ENCODE data around the gene NTRK1.

NTRK1 gene

GRCh38 chr1:156892190-156893047, 31.8 kb downstream of the NTRK1 start (continued):
- TF ChIP-seq ZNF302 (tag by site-specific recombination; IDR thresholded peaks at IDR 0.05; ENCODE audit: low read depth) (no peak), ZNF214 (tag by site-specific recombination; IDR thresholded peaks at IDR 0.05; ENCODE audit: borderline replicate concordance) (no peak)

- Histone ChIP-seq H3K4me3 (ENCODE audit: low read depth, low read length) (no peak within 1 kb of the TSS), H3K4me1 (ENCODE audit: control insufficient read depth, insufficient read depth, low read length) (no peaks in the 10 kb centered on the region), H3K36me3 (ENCODE audit: control insufficient read depth in 2 of 2, insufficient read depth in 1 of 2, low read length in 2 of 2) (no peaks in the 10 kb centered on the region), H3K9me3 (ENCODE audit: control insufficient read depth, insufficient read depth, low read depth, low read length) (no peaks in the 10 kb centered on the region), H3K27ac (ENCODE audit: extremely low read depth, low read depth, low read length) (no peak within 1 kb of the TSS)
- TF ChIP-seq HOXD13 (CRISPR knock-in tag; IDR thresholded peaks at IDR 0.05; ENCODE audit: borderline replicate concordance), result no peak
- TF ChIP-seq ATF2 (tag by site-specific recombination; IDR thresholded peaks at IDR 0.05; ENCODE audit: low read depth), result no peak
- no peak for TF ChIP-seq BCL11A (tag by site-specific recombination; IDR thresholded peaks at IDR 0.05; ENCODE audit: low read depth)
- ChIA-PET POLR2A (no interaction called here), CTCF (interaction anchor here (0.6 to 10.2 kb wide), 13 partner anchors 12 to 263 kb away, joined by 3 to 199 read pairs (median 17); partner anchors contain the start of genes INSRR, ISG20L2, LRRC71 and METTL25B)
Measured at GRCh38 chr1:156893048-156893953, 32.6 kb downstream of the NTRK1 start, which contains the start of gene PEAR1. TSS of gene PEAR1 (plus strand) at chr1:156893718. CDS start at chr1:156903927, 10,209 bp downstream.

GRCh38 chr1:156894001-156894400, 33.3 kb downstream of the NTRK1 start:
- ChIA-PET POLR2A (interaction anchor here (0.6 to 1.2 kb wide), 2 partner anchors 72 to 168 kb away, joined by 3 to 6 read pairs; no protein-coding TSS in a partner anchor), CTCF (interaction anchor here (0.9 to 10.2 kb wide), 8 partner anchors 17 to 203 kb away, joined by 4 to 136 read pairs (median 6); no protein-coding TSS in a partner anchor)
- H3K4me3 ChIP-seq (ENCODE audit: low read depth, low read length), result no peak overlapping the region
- TF ChIP-seq ZNF514 (tag by site-specific recombination; IDR thresholded peaks at IDR 0.05) (no peak), ZNF48 (tag by site-specific recombination; IDR thresholded peaks at IDR 0.05) (no peak), HOXD13 (CRISPR knock-in tag; IDR thresholded peaks at IDR 0.05; ENCODE audit: borderline replicate concordance) (no peak)
- H3K36me3 ChIP-seq (ENCODE audit: control insufficient read depth in 2 of 2, insufficient read depth in 1 of 2, low read length in 2 of 2), result no peaks in the 10 kb centered on the region
- no peak overlapping the region for H3K27ac ChIP-seq (ENCODE audit: extremely low read depth, low read depth, low read length)
- no peaks in the 10 kb centered on the region for H3K4me1 ChIP-seq (ENCODE audit: control insufficient read depth, insufficient read depth, low read length)
- H3K9me3 ChIP-seq (ENCODE audit: control insufficient read depth, insufficient read depth, low read depth, low read length), result no peaks in the 10 kb centered on the region

GRCh38 chr1:156894711-156895454, 34.2 kb downstream of the NTRK1 start:
- Histone ChIP-seq H3K36me3 (ENCODE audit: control insufficient read depth in 2 of 2, insufficient read depth in 1 of 2, low read length in 2 of 2) (no peaks in the 10 kb centered on the region), H3K27ac (ENCODE audit: extremely low read depth, low read depth, low read length) (no peak overlapping the region), H3K4me1 (ENCODE audit: control insufficient read depth, insufficient read depth, low read length) (no peaks in the 10 kb centered on the region), H3K9me3 (ENCODE audit: control insufficient read depth, insufficient read depth, low read depth, low read length) (no peaks in the 10 kb centered on the region), H3K4me3 (ENCODE audit: low read depth, low read length) (no peak overlapping the region)
- ChIA-PET CTCF (interaction anchor here (0.7 to 10.2 kb wide), 10 partner anchors 16 to 289 kb away, joined by 3 to 136 read pairs (median 6); no protein-coding TSS in a partner anchor), POLR2A (interaction anchor here (0.6 to 1.2 kb wide), 2 partner anchors 73 to 168 kb away, joined by 3 to 6 read pairs; no protein-coding TSS in a partner anchor)
- TF ChIP-seq EGR2 (tag by site-specific recombination; IDR thresholded peaks at IDR 0.05; ENCODE audit: low read depth), result peak; percentile 89
- 0 out of 2 replicates have a peak, but pooled peaks have one; percentile 25 for TF ChIP-seq ZIC2 (tag by site-specific recombination; IDR thresholded peaks at IDR 0.05)
- TF ChIP-seq ZNF623 (tag by site-specific recombination; IDR thresholded peaks at IDR 0.05), result no peak
- TF ChIP-seq ZFHX2 (tag by site-specific recombination; conservative IDR thresholded peaks at IDR 0.05), result peak; percentile 87
- TF ChIP-seq SP2 (tag by site-specific recombination; IDR thresholded peaks at IDR 0.05), result 0 out of 2 replicates have a peak, but pooled peaks have one; percentile 19
- TF ChIP-seq GLIS1 (tag by site-specific recombination; IDR thresholded peaks at IDR 0.05), result peak; percentile 88
- TF ChIP-seq KLF1 (tag by site-specific recombination; IDR thresholded peaks at IDR 0.05), result peak; percentile 50; the same call in 1 of the 2 replicates
- no peak for TF ChIP-seq ZBTB7A (tag by site-specific recombination; IDR thresholded peaks at IDR 0.05; ENCODE audit: low read depth)

Data from HEK293 (cell line).